Duodenal mucosa (tissue), 2 donors: ENCODE data around the gene SIK2.

Source experiments
- H3K27ac ChIP-seq: one replicate; pipeline ENCODE4 v1.7.0; 2013; ENCODE audit warnings: low read depth, low read length
- H3K27me3 ChIP-seq, 2 donors: one replicate each; pipeline ENCODE4 v1.7.0; 2013; ENCODE audit warnings: low read length in 2 of 2, control low read depth in 1 of 2; ENCODE audit not compliant: insufficient read depth in 2 of 2, control insufficient read depth in 1 of 2
- H3K36me3 ChIP-seq, 2 donors: one replicate each; pipeline ENCODE4 v1.7.0; 2013; ENCODE audit warnings: low read length in 2 of 2, control low read depth in 1 of 2; ENCODE audit not compliant: insufficient read depth in 2 of 2, control insufficient read depth in 1 of 2
- H3K4me1 ChIP-seq, 2 donors: one replicate each; pipeline ENCODE4 v1.7.0; 2013; ENCODE audit warnings: low read length in 2 of 2, control low read depth in 1 of 2; ENCODE audit not compliant: insufficient read depth in 2 of 2, control insufficient read depth in 1 of 2
- H3K4me3 ChIP-seq, 2 donors: one replicate each; pipeline ENCODE4 v1.7.0; 2013; ENCODE audit warnings: low read length in 2 of 2, low read depth in 1 of 2
- H3K9ac ChIP-seq, 2 donors: one replicate each; pipeline ENCODE4 v1.7.0; 2013; ENCODE audit warnings: low read length in 2 of 2, low read depth in 1 of 2
- H3K9me3 ChIP-seq, 2 donors: one replicate each; pipeline ENCODE4 v1.7.0; 2013; ENCODE audit warnings: low read length in 2 of 2, control low read depth in 1 of 2; ENCODE audit not compliant: control insufficient read depth in 1 of 2

SIK2 gene

DNA sequence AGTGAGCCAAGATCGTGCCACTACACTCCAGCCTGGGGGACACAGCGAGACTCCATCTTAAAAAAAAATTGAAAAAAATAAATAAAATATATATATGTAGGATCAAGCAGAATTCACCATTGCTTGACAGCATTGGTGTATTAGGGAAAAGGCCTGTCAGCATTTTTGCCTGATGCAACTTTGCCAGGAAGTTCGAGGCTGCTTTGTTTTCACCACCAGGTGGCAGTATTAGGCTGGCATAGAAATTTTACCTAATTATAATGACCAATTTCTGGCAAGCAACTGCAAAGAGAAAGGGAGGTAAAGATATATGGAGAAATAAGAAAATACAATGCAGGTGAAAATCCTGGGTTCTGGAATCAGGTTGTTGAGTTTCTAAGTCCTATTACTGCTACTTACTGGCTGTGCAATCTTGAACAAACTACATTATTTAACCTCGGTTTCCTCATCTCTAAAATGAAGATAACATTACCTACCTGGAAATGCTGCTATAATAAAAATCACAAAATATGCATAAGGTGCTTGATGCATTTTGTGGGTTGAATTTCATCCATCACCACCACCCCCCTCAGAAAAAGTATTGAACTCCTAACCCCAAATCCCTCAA is 37.0 kb upstream of the SIK2 start:
- H3K36me3 ChIP-seq = no peaks in the 10 kb centered on the region

GRCh38 chr11:111566324-111566723 is 35.9 kb upstream of the SIK2 start:
- Histone ChIP-seq H3K36me3 (no peaks in the 10 kb centered on the region), H3K27ac (no peak overlapping the region), H3K9me3 (no peaks in the 10 kb centered on the region), H3K9ac (no peak overlapping the region), H3K4me1 (peaks cover 4% of the 10 kb centered on the region in 2 donors), H3K27me3 (no peaks in the 10 kb centered on the region), H3K4me3 (no peak overlapping the region)

More for the DNA sequence above, 37.0 kb upstream of the SIK2 start:
- Histone ChIP-seq H3K27ac (no peak overlapping the region), H3K9me3 (no peaks in the 10 kb centered on the region), H3K9ac (no peak overlapping the region), H3K4me3 (no peak overlapping the region), H3K27me3 (no peaks in the 10 kb centered on the region), H3K4me1 (peaks cover 0 to 4% of the 10 kb centered on the region in 2 donors)

DNA sequence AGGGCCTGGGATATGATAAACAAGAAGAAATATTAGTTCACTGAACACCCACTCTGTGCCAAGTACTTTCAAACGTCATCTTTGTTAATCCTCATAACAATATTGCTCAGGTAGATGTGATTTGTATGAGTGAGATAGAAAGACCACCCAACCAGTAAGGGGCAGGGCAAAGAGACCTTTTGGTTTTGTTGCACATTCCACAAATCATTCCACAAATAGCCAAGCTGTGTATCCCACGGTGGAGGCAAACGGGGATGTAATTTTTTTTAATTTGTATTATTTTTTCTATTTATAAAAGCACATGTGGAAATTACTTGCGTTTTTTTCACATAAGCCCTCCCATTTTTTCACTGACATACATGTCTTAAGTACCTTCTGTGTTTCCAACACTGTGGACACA is 32.8 kb upstream of the SIK2 start:
- H3K27me3 ChIP-seq = no peaks in the 10 kb centered on the region
- H3K4me1 ChIP-seq = peaks cover 20 to 22% of the 10 kb centered on the region in 2 donors
- H3K36me3 ChIP-seq = no peaks in the 10 kb centered on the region
- no peak overlapping the region for H3K9ac ChIP-seq
- H3K9me3 ChIP-seq = no peaks in the 10 kb centered on the region
- no peak overlapping the region for H3K27ac ChIP-seq
- no peak overlapping the region for H3K4me3 ChIP-seq

- no peak overlapping the region for H3K4me3 ChIP-seq
- no peaks in the 10 kb centered on the region for H3K9me3 ChIP-seq
- no peaks in the 10 kb centered on the region for H3K27me3 ChIP-seq
- peaks cover 20 to 26% of the 10 kb centered on the region in 2 donors for H3K4me1 ChIP-seq
- no peak overlapping the region for H3K27ac ChIP-seq
- no peaks in the 10 kb centered on the region for H3K36me3 ChIP-seq
- H3K9ac ChIP-seq = no peak overlapping the region
Measured at GRCh38 chr11:111570796-111571195, 31.5 kb upstream of the SIK2 start.

DNA sequence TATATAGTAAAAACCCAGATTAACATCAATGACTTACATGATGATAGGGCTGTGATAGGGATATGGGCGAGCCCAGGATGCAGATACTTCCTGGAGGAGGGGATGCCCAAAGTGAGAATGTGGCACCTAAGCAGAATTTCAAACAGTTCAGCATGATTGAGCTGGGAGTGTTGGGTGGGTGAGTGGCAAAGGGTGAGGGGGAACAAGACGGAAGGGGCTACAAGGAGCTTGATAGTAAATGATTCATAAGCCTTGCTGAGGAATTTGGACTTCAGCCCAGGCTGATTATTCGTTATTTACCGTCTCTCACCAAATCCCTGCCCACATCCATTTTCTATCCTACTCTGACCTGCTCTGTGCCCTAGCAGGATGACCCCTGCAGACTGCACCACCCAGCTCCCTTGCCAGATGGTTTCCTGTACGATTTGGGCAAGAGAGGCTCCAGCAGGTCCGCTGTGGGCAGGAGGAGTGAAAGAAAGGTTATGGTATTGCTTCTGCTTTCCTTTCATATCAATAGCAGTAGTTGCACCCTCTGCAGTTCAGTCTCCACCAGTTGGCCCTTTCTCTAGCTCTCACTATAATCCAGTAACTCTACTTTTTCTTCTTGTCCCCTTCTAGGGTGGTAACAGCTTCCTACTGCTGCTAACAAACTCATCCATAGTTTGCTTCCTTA is 30.3 kb upstream of the SIK2 start:
- H3K9ac ChIP-seq = no peak overlapping the region
- H3K4me1 ChIP-seq = peaks cover 20 to 26% of the 10 kb centered on the region in 2 donors
- no peaks in the 10 kb centered on the region for H3K27me3 ChIP-seq
- H3K27ac ChIP-seq = no peak overlapping the region
- no peak overlapping the region for H3K4me3 ChIP-seq
- no peaks in the 10 kb centered on the region for H3K9me3 ChIP-seq
- H3K36me3 ChIP-seq = no peaks in the 10 kb centered on the region

- H3K27ac ChIP-seq = no peak overlapping the region
- no peaks in the 10 kb centered on the region for H3K9me3 ChIP-seq
- H3K4me3 ChIP-seq = no peak overlapping the region
- no peaks in the 10 kb centered on the region for H3K36me3 ChIP-seq
- H3K9ac ChIP-seq = no peak overlapping the region
- no peaks in the 10 kb centered on the region for H3K27me3 ChIP-seq
- peaks cover 20 to 26% of the 10 kb centered on the region in 2 donors for H3K4me1 ChIP-seq
Measured at GRCh38 chr11:111572581-111572980, 29.7 kb upstream of the SIK2 start.

- H3K27me3 ChIP-seq = no peaks in the 10 kb centered on the region
- peaks cover 20 to 26% of the 10 kb centered on the region in 2 donors for H3K4me1 ChIP-seq
- H3K9me3 ChIP-seq = no peaks in the 10 kb centered on the region
- H3K4me3 ChIP-seq = peak overlapping the region in 1 of 2 donors; percentile 1
- H3K36me3 ChIP-seq = no peaks in the 10 kb centered on the region
- no peak overlapping the region for H3K9ac ChIP-seq
- H3K27ac ChIP-seq = no peak overlapping the region
Measured at GRCh38 chr11:111573821-111574249, 28.4 kb upstream of the SIK2 start.

DNA sequence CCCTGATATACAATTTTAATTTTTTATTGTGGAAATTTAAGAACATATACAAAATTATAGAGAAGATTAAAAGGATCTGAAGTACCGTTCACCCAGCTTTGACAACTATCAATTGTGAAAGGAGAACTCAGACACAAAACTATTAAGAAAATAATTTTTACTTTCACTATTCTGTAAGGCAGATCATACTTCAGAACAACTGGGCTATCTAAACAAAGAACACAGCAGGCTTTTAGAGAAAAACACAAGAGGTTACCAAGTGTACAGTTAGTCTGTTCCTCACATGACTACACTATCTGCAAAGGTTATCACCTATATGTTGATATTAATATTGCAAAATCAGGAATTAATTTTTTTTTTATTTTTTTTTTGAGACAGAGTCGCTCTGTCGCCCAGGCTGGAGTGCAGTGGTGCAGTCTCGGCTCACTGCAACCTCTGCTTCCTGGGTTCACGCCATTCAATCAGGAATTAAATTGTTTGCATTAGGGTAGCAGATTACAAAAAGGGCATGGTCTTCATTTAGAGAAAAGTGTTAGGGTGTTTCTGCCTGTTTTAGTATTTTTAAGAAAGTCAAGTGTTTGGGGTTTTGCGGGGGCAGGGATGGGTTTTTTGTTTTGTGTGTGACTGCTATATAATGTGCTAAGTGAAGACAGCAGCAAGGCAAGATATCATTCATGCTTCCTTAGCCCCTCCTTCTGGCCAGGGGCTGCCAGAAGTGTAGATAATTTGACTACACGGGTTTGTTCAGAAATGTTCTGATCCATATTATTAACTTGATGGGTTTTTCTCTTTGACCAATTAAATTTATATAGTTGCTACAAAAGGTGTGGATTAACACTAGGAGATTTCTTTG is 27.6 kb upstream of the SIK2 start:
- H3K36me3 ChIP-seq = no peaks in the 10 kb centered on the region
- no peak overlapping the region for H3K27ac ChIP-seq
- peaks cover 20 to 26% of the 10 kb centered on the region in 2 donors for H3K4me1 ChIP-seq
- H3K4me3 ChIP-seq = peak overlapping the region in 1 of 2 donors; percentile 1
- no peaks in the 10 kb centered on the region for H3K9me3 ChIP-seq
- no peak overlapping the region for H3K9ac ChIP-seq
- no peaks in the 10 kb centered on the region for H3K27me3 ChIP-seq

GRCh38 chr11:111575740-111576139 is 26.5 kb upstream of the SIK2 start:
- no peak overlapping the region for H3K9ac ChIP-seq
- no peaks in the 10 kb centered on the region for H3K9me3 ChIP-seq
- no peaks in the 10 kb centered on the region for H3K27me3 ChIP-seq
- no peak overlapping the region for H3K27ac ChIP-seq
- no peak overlapping the region for H3K4me3 ChIP-seq
- H3K36me3 ChIP-seq = no peaks in the 10 kb centered on the region
- peaks cover 20 to 26% of the 10 kb centered on the region in 2 donors for H3K4me1 ChIP-seq

GRCh38 chr11:111577821-111578220 is 24.4 kb upstream of the SIK2 start:
- H3K4me3 ChIP-seq = no peak overlapping the region
- H3K27ac ChIP-seq = no peak overlapping the region
- H3K36me3 ChIP-seq = no peaks in the 10 kb centered on the region
- H3K27me3 ChIP-seq = no peaks in the 10 kb centered on the region
- peaks cover 6 to 14% of the 10 kb centered on the region in 2 donors for H3K4me1 ChIP-seq
- H3K9ac ChIP-seq = no peak overlapping the region
- H3K9me3 ChIP-seq = no peaks in the 10 kb centered on the region
